Natural killer cell (primary cell): ENCODE results near the gene NCOA1. TPM values are rescaled to one million over a fixed set of nuclear protein-coding genes. Genes with fewer than 3 reads are reported as not detected.
A peak's percentile ranks its signal among the peaks of the same experiment; 100 is the strongest.

Source experiments
- ATAC-seq, 3 donors: fragments of 150-1000 bp in 2 of 3; fragments of 200-7000 bp in 1 of 3; cut with Tn5 transposase; 1 replicate in 1 of 3; 2 replicates in 2 of 3; pipeline ENCODE4 v1.10.0; 2021; ENCODE audit warnings: mild to moderate bottlenecking in 2 of 3, moderate library complexity in 2 of 3
- DNase-seq, 2 donors: peaks; one replicate each; pipeline versions ENCODE4 v3.0.0 to v3.0.0-alpha.2; 2013 to 2021; ENCODE audit warnings: mixed read lengths in 1 of 2
- H3K27ac ChIP-seq: one replicate; pipeline ENCODE4 v1.5.1; 2013; ENCODE audit warnings: mild to moderate bottlenecking, low read length
- H3K27me3 ChIP-seq: one replicate; pipeline ENCODE4 v1.6.1; 2013; ENCODE audit warnings: low read length; ENCODE audit not compliant: control insufficient read depth, insufficient read depth
- H3K36me3 ChIP-seq: one replicate; pipeline ENCODE4 v1.6.1; 2013; ENCODE audit warnings: low read length; ENCODE audit not compliant: control insufficient read depth, insufficient read depth
- H3K4me1 ChIP-seq: one replicate; pipeline ENCODE4 v1.6.1; 2013; ENCODE audit warnings: low read length; ENCODE audit not compliant: control insufficient read depth, insufficient read depth
- H3K4me3 ChIP-seq: one replicate; pipeline ENCODE4 v1.5.1; 2013; ENCODE audit warnings: low read length
- H3K9me3 ChIP-seq: one replicate; pipeline ENCODE4 v1.6.1; 2013; ENCODE audit warnings: low read length; ENCODE audit not compliant: control insufficient read depth, insufficient read depth
- H3K27ac Mint-ChIP-seq, 2 donors: one replicate each; pipeline ENCODE4 v1.8.0; 2022; ENCODE audit warnings: mild to moderate bottlenecking in 2 of 2, mixed read lengths in 2 of 2, moderate library complexity in 1 of 2
- H3K27me3 Mint-ChIP-seq, 2 donors: one replicate each; pipeline ENCODE4 v1.8.0; 2022; ENCODE audit warnings: low read depth in 2 of 2, mixed read lengths in 2 of 2
- H3K36me3 Mint-ChIP-seq: one replicate; pipeline ENCODE4 v1.8.0; 2022; ENCODE audit warnings: mixed read lengths
- H3K4me1 Mint-ChIP-seq, 2 donors: one replicate each; pipeline ENCODE4 v1.8.0; 2022; ENCODE audit warnings: mixed read lengths in 2 of 2
- H3K4me3 Mint-ChIP-seq: one replicate; pipeline ENCODE4 v1.8.0; 2022; ENCODE audit warnings: mild to moderate bottlenecking, moderate library complexity, mixed read lengths
- H3K9me3 Mint-ChIP-seq, 2 donors: one replicate each; pipeline ENCODE4 v1.8.0; 2022; ENCODE audit warnings: mixed read lengths in 2 of 2
- WGBS: methylation state at CpG from one replicate; pipeline ENCODE4 v1.1.7; 2013; ENCODE audit warnings: missing lambda C conversion rate; ENCODE audit not compliant: insufficient coverage; 5-methylcytosine and 5-hydroxymethylcytosine counted together
- intact Hi-C: fragments of 100-400 bp; cut with micrococcal nuclease; formaldehyde crosslinking; loops from one replicate; pipeline ENCODE4 v1.14.2; 2022
- total RNA-seq, 4 donors: library from RNA; stranded (reverse); fragments of 120-200 nt in 1 of 4; gene quantifications; one replicate each; pipeline versions ENCODE4 v1.2.3 to v1.2.4, GENCODE V29; 2013 to 2022
- TF ChIP-seq, protein P1 (sequence below): fragments of 200-600 bp; IDR thresholded peaks from one replicate; pipeline ENCODE4 v1.8.0; 2022; ENCODE audit warnings: antibody characterized with exemption

Gene NCOA1
- total RNA-seq, 3 donors from 2014 or later (not counting 1 experiment from before 2014, with no cell fraction given) = 122 to 149 (median 124) TPM

DNA sequence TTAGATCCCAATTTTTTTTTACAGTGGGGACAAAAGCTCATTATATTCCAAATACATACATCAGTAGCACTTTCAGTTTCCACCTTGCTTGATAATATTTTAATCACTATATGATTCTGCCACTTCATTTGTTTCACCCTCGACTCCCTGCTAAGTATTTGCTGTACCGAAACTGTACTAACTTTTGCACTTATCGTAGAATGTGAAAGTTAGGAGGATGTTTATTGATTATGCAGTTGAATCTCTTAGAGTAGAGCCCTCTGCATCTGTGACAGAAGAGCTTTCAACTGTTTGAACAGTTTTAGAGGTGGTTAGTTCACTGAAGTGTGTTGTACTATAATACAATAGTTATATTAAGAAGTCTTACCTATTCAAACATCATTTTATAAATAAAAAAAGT is 20.8 kb downstream of the NCOA1 start:
- peaks cover 71 to 73% of the 10 kb centered on the region in 2 donors for H3K4me1 Mint-ChIP-seq
- peak overlapping the region; percentile 27 to 79 for H3K27ac Mint-ChIP-seq
- H3K27ac ChIP-seq = no peak overlapping the region
- H3K27me3 Mint-ChIP-seq = no peaks in the 10 kb centered on the region
- WGBS = 25% methylated on average over 3 of the region's 3 CpGs
- ATAC-seq (peak; percentile 27 to 45 (median 44)), DNase-seq (no peak)
- peaks cover 11% of the 10 kb centered on the region for H3K4me1 ChIP-seq
- no peaks in the 10 kb centered on the region for H3K36me3 Mint-ChIP-seq
- H3K27me3 ChIP-seq = no peaks in the 10 kb centered on the region
- H3K36me3 ChIP-seq = no peaks in the 10 kb centered on the region
- intact Hi-C loops = loop anchor here (2.0 to 10.0 kb wide), 2 partner anchors 19 to 57 kb away; no protein-coding TSS in a partner anchor
- H3K9me3 Mint-ChIP-seq = no peaks in the 10 kb centered on the region
- H3K4me3 Mint-ChIP-seq = peak overlapping the region; percentile 36
- H3K4me3 ChIP-seq = no peak overlapping the region
- TF ChIP-seq, protein P1, sequence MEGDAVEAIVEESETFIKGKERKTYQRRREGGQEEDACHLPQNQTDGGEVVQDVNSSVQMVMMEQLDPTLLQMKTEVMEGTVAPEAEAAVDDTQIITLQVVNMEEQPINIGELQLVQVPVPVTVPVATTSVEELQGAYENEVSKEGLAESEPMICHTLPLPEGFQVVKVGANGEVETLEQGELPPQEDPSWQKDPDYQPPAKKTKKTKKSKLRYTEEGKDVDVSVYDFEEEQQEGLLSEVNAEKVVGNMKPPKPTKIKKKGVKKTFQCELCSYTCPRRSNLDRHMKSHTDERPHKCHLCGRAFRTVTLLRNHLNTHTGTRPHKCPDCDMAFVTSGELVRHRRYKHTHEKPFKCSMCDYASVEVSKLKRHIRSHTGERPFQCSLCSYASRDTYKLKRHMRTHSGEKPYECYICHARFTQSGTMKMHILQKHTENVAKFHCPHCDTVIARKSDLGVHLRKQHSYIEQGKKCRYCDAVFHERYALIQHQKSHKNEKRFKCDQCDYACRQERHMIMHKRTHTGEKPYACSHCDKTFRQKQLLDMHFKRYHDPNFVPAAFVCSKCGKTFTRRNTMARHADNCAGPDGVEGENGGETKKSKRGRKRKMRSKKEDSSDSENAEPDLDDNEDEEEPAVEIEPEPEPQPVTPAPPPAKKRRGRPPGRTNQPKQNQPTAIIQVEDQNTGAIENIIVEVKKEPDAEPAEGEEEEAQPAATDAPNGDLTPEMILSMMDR = no peak
- H3K9me3 ChIP-seq = no peaks in the 10 kb centered on the region

- TF ChIP-seq, protein P1 = no peak
- peak overlapping the region; percentile 27 to 79 for H3K27ac Mint-ChIP-seq
These were observed 21.4 kb downstream of the NCOA1 start for GRCh38 chr2:24512404-24512803.

DNA sequence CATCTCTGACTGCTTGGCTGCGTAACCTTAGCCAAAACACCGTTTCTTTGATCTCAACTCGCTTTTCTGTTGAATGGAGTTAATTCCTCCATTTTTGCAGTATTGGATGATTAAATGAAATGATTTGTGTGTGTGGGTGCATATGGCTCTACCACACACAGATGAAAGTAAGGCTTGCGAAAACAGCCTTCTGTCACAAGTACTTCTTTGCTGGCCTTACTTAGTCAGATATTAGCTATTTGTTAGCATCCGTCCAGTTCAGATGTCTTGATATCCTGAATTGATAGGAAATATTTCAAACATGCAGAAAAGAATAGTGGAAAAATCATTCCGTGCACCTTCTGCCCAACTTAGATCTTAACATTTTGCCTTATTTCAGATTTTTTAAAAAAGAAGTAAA is 21.8 kb downstream of the NCOA1 start:
- Histone ChIP-seq H3K27me3 (no peaks in the 10 kb centered on the region), H3K27ac (no peak overlapping the region), H3K9me3 (no peaks in the 10 kb centered on the region), H3K4me3 (no peak overlapping the region), H3K36me3 (no peaks in the 10 kb centered on the region), H3K4me1 (peaks cover 11% of the 10 kb centered on the region)
- intact Hi-C loops = loop anchor here (2.0 to 10.0 kb wide), 2 partner anchors 20 to 58 kb away; no protein-coding TSS in a partner anchor
- TF ChIP-seq, protein P1 = no peak
- no peak for ATAC-seq
- Mint-ChIP-seq H3K9me3 (no peaks in the 10 kb centered on the region), H3K36me3 (no peaks in the 10 kb centered on the region), H3K4me3 (peak overlapping the region; percentile 36), H3K27ac (peak overlapping the region; percentile 27 to 79), H3K27me3 (no peaks in the 10 kb centered on the region), H3K4me1 (peaks cover 71 to 73% of the 10 kb centered on the region in 2 donors)
- no peak for DNase-seq
- 82% methylated on average over 6 of the region's 6 CpGs for WGBS

More at GRCh38 chr2:24512404-24512803, 21.4 kb downstream of the NCOA1 start:
- peaks cover 71 to 73% of the 10 kb centered on the region in 2 donors for H3K4me1 Mint-ChIP-seq
- Histone ChIP-seq H3K27ac (no peak overlapping the region), H3K27me3 (no peaks in the 10 kb centered on the region), H3K4me1 (peaks cover 11% of the 10 kb centered on the region), H3K9me3 (no peaks in the 10 kb centered on the region), H3K4me3 (no peak overlapping the region), H3K36me3 (no peaks in the 10 kb centered on the region)
- intact Hi-C loops = loop anchor here (2.0 to 10.0 kb wide), 2 partner anchors 20 to 58 kb away; no protein-coding TSS in a partner anchor
- WGBS = no CpG with 5 or more reads among the region's 2 CpGs
- H3K27me3 Mint-ChIP-seq = no peaks in the 10 kb centered on the region
- no peaks in the 10 kb centered on the region for H3K9me3 Mint-ChIP-seq
- no peak for DNase-seq
- H3K36me3 Mint-ChIP-seq = no peaks in the 10 kb centered on the region
- peak overlapping the region; percentile 36 for H3K4me3 Mint-ChIP-seq
- no peak for ATAC-seq
